SU-DHL-6 (cell line): ENCODE measurements around the gene ALKBH4.

Source experiments
- CTCF ChIP-seq: fragments of 200-600 bp; sonication (generic); IDR thresholded peaks from one replicate; pipeline ENCODE4 v1.5.1; 2017; ENCODE audit warnings: antibody characterized with exemption, mild to moderate bottlenecking, low read length, moderate library complexity; ENCODE audit not compliant: insufficient read depth, poor library complexity, severe bottlenecking
- EZH2phosphoT487 ChIP-seq: fragments of 200-600 bp; sonication (generic), shearing (Covaris generic); conservative IDR thresholded peaks from 2 replicates; pipeline ENCODE4 v1.6.1; 2018; ENCODE audit warnings: mild to moderate bottlenecking, antibody characterized with exemption, low read length, moderate library complexity, mixed read lengths

- no peak for TF ChIP-seq CTCF
- no peak for TF ChIP-seq EZH2phosphoT487
Observed at GRCh38 chr7:102415685-102416225, 48.9 kb downstream of the ALKBH4 start.
